LNCAP (cell line): ENCODE results near the gene SFRP4.

Experiments
- TF ChIP-seq, protein P1 (sequence below): fragments of 450-650 bp; IDR thresholded peaks from 2 replicates; pipeline ENCODE4 v1.5.1; 2017; ENCODE audit warnings: mild to moderate bottlenecking

SFRP4 gene

DNA sequence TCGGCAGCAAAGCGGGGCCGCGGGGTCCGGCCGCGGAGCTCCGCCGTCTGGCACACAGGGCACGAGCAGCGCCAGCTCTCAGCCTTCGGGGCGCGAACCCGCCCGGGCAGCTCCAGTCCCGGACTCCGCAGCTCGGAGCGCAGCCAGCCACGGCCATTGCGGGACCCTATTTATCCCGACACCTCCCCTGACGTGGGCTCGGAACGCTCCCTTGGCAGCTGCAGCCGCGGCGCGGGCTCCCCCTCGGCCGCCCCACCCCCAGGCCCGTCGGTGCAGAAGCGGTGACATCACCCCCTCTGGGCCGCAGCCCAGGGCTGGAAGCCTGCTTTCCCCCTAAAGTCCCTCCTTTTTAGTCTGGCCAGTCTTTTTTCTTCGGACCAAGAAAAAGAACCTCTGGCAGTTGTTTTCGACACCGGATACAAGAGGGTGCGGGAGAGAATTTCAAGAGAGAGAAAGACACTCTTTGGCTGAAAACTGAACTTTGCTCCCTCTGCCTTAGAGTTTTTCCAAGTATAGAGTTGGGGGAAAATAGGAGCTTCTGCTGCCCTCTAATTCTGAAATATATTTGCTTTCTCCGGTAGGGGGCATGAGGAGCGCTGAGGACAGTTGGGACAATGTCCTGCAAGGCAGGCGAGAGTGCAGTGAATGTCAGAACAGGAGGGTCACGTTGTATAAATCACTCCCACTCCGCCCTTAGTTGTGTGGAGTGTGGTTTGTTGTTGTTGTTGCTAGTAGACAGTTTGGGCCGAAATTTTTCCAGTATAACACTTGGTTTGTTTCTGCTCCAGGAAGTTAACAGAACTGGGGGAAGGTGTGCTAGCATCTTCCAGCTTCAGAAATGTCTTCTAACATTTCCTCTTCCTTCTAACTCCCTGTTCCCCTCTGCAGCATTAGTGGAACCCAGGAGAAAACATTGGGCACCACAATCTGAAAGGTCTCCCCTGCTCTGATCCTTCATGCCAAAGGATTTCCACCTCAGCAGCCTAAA is at the start of gene SFRP4:
Gene SFRP4, minus strand, starts transcription at position 145 of the 988 bp plus-strand sequence. CDS start 280 bp downstream, outside the sequence.
- TF ChIP-seq, protein P1, sequence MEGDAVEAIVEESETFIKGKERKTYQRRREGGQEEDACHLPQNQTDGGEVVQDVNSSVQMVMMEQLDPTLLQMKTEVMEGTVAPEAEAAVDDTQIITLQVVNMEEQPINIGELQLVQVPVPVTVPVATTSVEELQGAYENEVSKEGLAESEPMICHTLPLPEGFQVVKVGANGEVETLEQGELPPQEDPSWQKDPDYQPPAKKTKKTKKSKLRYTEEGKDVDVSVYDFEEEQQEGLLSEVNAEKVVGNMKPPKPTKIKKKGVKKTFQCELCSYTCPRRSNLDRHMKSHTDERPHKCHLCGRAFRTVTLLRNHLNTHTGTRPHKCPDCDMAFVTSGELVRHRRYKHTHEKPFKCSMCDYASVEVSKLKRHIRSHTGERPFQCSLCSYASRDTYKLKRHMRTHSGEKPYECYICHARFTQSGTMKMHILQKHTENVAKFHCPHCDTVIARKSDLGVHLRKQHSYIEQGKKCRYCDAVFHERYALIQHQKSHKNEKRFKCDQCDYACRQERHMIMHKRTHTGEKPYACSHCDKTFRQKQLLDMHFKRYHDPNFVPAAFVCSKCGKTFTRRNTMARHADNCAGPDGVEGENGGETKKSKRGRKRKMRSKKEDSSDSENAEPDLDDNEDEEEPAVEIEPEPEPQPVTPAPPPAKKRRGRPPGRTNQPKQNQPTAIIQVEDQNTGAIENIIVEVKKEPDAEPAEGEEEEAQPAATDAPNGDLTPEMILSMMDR, result peak; percentile 73

DNA sequence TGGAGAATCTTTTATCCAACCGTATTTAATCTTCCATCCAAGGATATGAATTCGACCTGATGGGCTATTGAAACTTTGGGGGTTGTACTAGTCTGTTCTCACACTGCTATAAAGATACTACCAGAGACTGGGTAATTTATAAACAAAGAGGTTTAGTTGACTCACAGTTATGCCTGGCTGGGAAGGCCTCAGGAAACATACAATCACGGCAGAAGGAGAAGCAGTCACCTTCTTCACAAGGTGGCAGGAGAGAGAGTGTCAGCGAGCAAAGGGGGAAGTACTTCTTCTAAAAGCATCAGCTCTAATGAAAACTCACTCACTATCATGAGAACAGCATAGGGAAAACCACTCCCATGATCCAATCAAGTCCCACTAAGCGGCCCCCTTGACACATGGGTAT is 47.6 kb upstream of the SFRP4 start:
- TF ChIP-seq, protein P1, result no peak

GRCh38 chr7:37961251-37961650 is 44.6 kb upstream of the SFRP4 start:
- TF ChIP-seq, protein P1, result no peak

DNA sequence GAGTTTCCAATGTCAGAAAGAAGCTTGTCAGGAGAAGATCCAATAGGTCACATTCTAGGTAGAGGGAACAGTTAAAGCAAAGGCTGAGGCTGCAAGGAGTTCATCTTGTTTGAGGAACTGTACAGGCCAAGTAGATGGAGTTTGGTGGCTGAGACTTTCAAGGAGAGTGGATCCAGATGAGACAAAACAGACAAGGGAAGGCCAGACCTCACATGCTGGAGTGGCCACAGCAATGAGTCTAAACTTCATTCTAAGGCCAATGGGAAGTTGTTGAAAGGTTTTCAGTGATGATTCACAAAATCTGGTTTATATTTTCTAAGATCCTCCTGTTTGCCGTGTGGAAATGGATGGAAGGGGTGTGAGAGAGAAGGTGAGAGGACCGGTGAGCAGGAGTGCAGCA is 43.9 kb upstream of the SFRP4 start:
- TF ChIP-seq, protein P1, result no peak

DNA sequence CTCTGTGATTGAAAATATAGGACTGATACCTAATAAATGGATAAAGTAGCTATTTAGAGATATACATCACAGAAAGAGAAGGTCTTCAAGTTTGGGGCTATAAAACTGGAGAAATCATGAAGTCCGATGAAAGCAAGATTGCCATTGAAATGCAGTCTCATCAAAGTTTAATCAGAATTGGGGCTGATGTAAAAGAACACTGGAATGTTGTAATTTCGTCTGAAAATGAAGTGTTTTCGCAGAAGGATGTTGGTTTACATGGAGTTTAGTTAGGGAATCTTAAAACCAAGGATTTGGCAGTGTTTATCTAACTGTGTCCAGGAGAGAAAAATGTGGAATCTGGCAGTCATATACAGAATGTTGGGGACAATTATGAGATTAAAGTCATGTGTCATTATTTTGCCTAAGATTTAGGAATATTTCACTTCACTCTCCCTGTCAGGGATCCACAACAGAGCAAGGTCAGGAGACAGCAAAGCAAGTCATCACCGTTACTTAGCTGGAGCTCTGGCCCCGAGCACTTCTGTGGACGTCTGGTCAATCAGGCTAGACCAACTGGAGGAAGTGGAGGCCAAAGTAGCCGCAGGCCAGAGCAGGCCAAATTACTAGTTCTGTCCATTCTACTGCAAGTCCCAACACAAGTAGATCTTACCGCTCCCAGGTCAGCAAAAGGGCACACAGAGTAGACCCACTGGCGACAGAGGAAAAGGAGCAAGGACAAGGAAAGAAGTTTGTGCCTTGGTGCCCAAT is 40.8 kb upstream of the SFRP4 start:
- TF ChIP-seq, protein P1, result no peak

- TF ChIP-seq, protein P1, result no peak
These were observed 40.2 kb upstream of the SFRP4 start for GRCh38 chr7:37956791-37957190.

DNA sequence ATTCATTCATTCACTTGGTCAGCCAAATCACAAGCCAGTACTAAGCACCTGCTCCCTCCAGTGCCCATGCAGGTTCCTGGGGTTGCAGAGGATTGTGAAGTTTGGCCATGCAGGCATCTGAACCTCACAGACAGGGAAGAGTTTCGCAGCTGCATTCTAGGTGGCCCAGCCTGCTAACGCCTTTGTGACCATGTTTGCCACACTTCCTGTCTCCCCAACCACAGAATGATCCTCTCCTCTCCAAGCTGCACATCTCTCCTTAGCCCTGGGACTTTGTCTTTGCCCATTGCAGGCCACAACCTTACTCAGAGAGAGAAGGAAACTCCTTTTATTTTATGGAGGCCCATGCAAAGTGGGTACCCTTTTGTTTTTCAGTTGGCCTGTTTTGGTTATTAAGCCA is 35.6 kb upstream of the SFRP4 start:
- TF ChIP-seq, protein P1, result no peak
